ENCODE data around the gene SERPINB7.

DNA sequence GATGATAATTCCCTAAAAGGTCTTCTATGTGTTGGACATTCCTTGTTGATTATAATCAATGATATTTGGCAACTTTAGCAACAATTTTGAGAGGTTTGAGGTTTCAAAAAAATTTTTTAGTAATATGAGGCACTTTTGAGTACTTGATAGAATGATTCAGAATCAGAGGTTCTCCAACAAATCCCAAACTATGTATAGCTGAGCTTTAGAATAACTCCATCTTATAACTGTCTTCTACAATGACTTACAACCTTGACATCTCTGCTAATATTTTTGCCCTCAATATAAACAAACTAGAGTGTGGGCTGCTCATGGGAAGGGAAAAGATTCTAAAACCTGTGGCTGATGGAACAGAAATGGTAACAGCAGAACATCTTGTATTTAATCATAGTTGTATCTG lies 21.5 kb upstream of the SERPINB7 start:
- TF ChIP-seq POLR2A (IDR thresholded peaks at IDR 0.05): no peak
- TF ChIP-seq, protein P1, sequence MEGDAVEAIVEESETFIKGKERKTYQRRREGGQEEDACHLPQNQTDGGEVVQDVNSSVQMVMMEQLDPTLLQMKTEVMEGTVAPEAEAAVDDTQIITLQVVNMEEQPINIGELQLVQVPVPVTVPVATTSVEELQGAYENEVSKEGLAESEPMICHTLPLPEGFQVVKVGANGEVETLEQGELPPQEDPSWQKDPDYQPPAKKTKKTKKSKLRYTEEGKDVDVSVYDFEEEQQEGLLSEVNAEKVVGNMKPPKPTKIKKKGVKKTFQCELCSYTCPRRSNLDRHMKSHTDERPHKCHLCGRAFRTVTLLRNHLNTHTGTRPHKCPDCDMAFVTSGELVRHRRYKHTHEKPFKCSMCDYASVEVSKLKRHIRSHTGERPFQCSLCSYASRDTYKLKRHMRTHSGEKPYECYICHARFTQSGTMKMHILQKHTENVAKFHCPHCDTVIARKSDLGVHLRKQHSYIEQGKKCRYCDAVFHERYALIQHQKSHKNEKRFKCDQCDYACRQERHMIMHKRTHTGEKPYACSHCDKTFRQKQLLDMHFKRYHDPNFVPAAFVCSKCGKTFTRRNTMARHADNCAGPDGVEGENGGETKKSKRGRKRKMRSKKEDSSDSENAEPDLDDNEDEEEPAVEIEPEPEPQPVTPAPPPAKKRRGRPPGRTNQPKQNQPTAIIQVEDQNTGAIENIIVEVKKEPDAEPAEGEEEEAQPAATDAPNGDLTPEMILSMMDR (IDR thresholded peaks at IDR 0.05 in 8 of 11, conservative IDR thresholded peaks at IDR 0.05 in 3 of 11): no peak

Data from spleen (tissue), 7 donors.